ENCODE results near the gene OR10S1. TPM values are rescaled to one million over a fixed set of nuclear protein-coding genes. Genes with fewer than 3 reads are reported as not detected.
"Not testable (repeated sequence)": the region's sequence is repeated elsewhere in the genome, so short reads cannot be mapped to it uniquely, and the experiment has no call there.

OR10S1 gene
- not detected in 2 replicates for total RNA-seq
- long read RNA-seq = 0 reads

- no peak for DNase-seq (ENCODE audit: low spot score, unreplicated experiment)
These were observed at the start of gene OR10S1 for GRCh38 chr11:123977731-123978347. OR10S1 (minus strand) TSS chr11:123977781; CDS start chr11:123977664, 117 bp downstream.

GRCh38 chr11:124026498-124026897 lies 48.9 kb upstream of the OR10S1 start, which contains the start of gene OR10G8:
OR10G8 (plus strand) TSS chr11:124026798; CDS start chr11:124029623, 2,825 bp downstream.
- H3K27ac Mint-ChIP-seq = no peak within 1 kb of the TSS
- TF ChIP-seq CTCF (IDR thresholded peaks at IDR 0.05; ENCODE audit: unreplicated experiment) = no peak
- no peak within 1 kb of the TSS for H3K4me3 Mint-ChIP-seq (ENCODE audit: low read depth)
- no peaks in the 10 kb centered on the region for H3K27me3 Mint-ChIP-seq
- no peaks in the 10 kb centered on the region for H3K4me1 Mint-ChIP-seq (ENCODE audit: low read depth)
- DNase-seq (ENCODE audit: low spot score, unreplicated experiment) = no peak
- no peaks in the 10 kb centered on the region for H3K9me3 Mint-ChIP-seq (ENCODE audit: low read depth)
- H3K36me3 Mint-ChIP-seq (ENCODE audit: insufficient read depth) = no peaks in the 10 kb centered on the region

More at GRCh38 chr11:123977731-123978347, at the start of gene OR10S1:
- TF ChIP-seq CTCF (IDR thresholded peaks at IDR 0.05; ENCODE audit: unreplicated experiment) = no peak
- no peak within 1 kb of the TSS for H3K27ac Mint-ChIP-seq
- H3K9me3 Mint-ChIP-seq (ENCODE audit: low read depth) = peaks cover 13% of the 10 kb centered on the region
- H3K27me3 Mint-ChIP-seq = peaks cover 3% of the 10 kb centered on the region
- peaks cover 2% of the 10 kb centered on the region for H3K36me3 Mint-ChIP-seq (ENCODE audit: insufficient read depth)
- H3K4me3 Mint-ChIP-seq (ENCODE audit: low read depth) = no peak within 1 kb of the TSS
- H3K4me1 Mint-ChIP-seq (ENCODE audit: low read depth) = peaks cover 5% of the 10 kb centered on the region

- not testable (repeated sequence) for H3K4me1 Mint-ChIP-seq (ENCODE audit: low read depth); H3K36me3 Mint-ChIP-seq (ENCODE audit: insufficient read depth); H3K27me3 Mint-ChIP-seq; H3K4me3 Mint-ChIP-seq (ENCODE audit: low read depth); H3K9me3 Mint-ChIP-seq (ENCODE audit: low read depth); H3K27ac Mint-ChIP-seq; DNase-seq (ENCODE audit: low spot score, unreplicated experiment)
These were observed 38.3 kb upstream of the OR10S1 start for GRCh38 chr11:124015837-124016236.

GRCh38 chr11:124012697-124013096 lies 35.1 kb upstream of the OR10S1 start, which contains the start of gene OR10G4:
OR10G4 (plus strand) TSS chr11:124012997; CDS start chr11:124015575, 2,578 bp downstream.
- no peaks in the 10 kb centered on the region for H3K27me3 Mint-ChIP-seq
- no peak for DNase-seq (ENCODE audit: low spot score, unreplicated experiment)
- H3K4me1 Mint-ChIP-seq (ENCODE audit: low read depth) = no peaks in the 10 kb centered on the region
- H3K36me3 Mint-ChIP-seq (ENCODE audit: insufficient read depth) = no peaks in the 10 kb centered on the region
- no peaks in the 10 kb centered on the region for H3K9me3 Mint-ChIP-seq (ENCODE audit: low read depth)
- H3K27ac Mint-ChIP-seq = no peak within 1 kb of the TSS
- TF ChIP-seq CTCF (IDR thresholded peaks at IDR 0.05; ENCODE audit: unreplicated experiment) = no peak
- H3K4me3 Mint-ChIP-seq (ENCODE audit: low read depth) = no peak within 1 kb of the TSS

- no peaks in the 10 kb centered on the region for H3K27me3 Mint-ChIP-seq
- no peaks in the 10 kb centered on the region for H3K4me1 Mint-ChIP-seq (ENCODE audit: low read depth)
- H3K27ac Mint-ChIP-seq = no peak within 1 kb of the TSS
- H3K9me3 Mint-ChIP-seq (ENCODE audit: low read depth) = no peaks in the 10 kb centered on the region
- H3K36me3 Mint-ChIP-seq (ENCODE audit: insufficient read depth) = no peaks in the 10 kb centered on the region
- H3K4me3 Mint-ChIP-seq (ENCODE audit: low read depth) = no peak within 1 kb of the TSS
- no peak for DNase-seq (ENCODE audit: low spot score, unreplicated experiment)
- TF ChIP-seq CTCF (IDR thresholded peaks at IDR 0.05; ENCODE audit: unreplicated experiment) = no peak
These were observed 17.5 kb upstream of the OR10S1 start, which contains the start of gene OR10G6 for GRCh38 chr11:123995119-123995518. OR10G6 (minus strand) TSS chr11:123995161; CDS start chr11:123995161, 0 bp downstream.

- H3K4me3 Mint-ChIP-seq (ENCODE audit: low read depth) = no peak overlapping the region
- H3K4me1 Mint-ChIP-seq (ENCODE audit: low read depth) = peaks cover 5% of the 10 kb centered on the region
- DNase-seq (ENCODE audit: low spot score, unreplicated experiment) = no peak
- H3K9me3 Mint-ChIP-seq (ENCODE audit: low read depth) = peaks cover 22% of the 10 kb centered on the region
- H3K36me3 Mint-ChIP-seq (ENCODE audit: insufficient read depth) = peaks cover 2% of the 10 kb centered on the region
- no peak for TF ChIP-seq CTCF (IDR thresholded peaks at IDR 0.05; ENCODE audit: unreplicated experiment)
- H3K27me3 Mint-ChIP-seq = peaks cover 3% of the 10 kb centered on the region
- no peak overlapping the region for H3K27ac Mint-ChIP-seq
These were observed 1.7 kb upstream of the OR10S1 start for GRCh38 chr11:123979311-123979710.

All from progenitor cell of endocrine pancreas (in vitro differentiated cells).